ENCODE results near the gene FCRL5.

DNA sequence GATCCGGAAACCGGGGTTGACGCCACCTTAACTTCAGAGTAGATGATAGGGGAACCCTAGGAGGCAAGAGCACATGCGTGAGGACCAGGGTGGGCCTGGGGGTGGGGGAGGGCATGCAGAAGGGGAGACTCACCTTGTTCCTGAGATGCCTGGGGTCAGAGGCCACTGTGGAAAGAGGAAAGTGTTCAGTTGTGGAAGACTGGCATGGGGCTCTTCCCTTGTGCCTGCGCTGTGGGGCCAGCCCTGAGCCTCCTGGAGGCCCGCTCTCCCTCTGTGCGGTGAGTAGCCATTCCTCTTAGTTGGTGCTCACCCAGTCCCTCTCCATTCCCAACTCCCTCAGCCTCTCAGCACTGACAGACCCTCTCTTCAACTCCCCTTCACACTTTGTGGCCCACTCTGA, 36.6 kb downstream of the FCRL5 start:
- TF ChIP-seq POLR2A (IDR thresholded peaks at IDR 0.05; ENCODE audit: low read depth, low read length) (no peak), POLR2AphosphoS5 (IDR thresholded peaks at IDR 0.05; ENCODE audit: low read depth, low read length) (no peak), TAF1 (IDR thresholded peaks at IDR 0.05; ENCODE audit: low read depth, low read length) (no peak)

All from GM12891 (cell line).